ENCODE results near the gene KIF4A.

DNA sequence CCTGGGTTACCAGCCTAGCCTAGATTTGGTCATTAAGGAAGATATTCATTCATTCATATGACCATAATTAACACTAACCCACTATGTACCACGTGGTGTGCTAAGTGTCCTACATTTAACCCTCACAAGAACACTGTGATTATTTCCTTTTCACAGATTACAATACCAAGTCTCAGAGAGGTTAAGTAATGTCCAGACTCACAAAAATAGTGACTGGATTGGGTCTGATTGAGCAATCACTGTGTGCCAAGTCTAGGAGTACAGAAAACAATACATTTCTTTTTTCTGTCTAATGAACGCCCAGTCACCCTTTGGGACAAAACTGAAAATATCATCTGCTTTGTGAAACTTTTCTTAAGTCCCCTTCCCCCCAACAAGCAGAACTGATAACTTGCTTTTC is 147.1 kb downstream of the KIF4A start:
- TF ChIP-seq, protein P1, sequence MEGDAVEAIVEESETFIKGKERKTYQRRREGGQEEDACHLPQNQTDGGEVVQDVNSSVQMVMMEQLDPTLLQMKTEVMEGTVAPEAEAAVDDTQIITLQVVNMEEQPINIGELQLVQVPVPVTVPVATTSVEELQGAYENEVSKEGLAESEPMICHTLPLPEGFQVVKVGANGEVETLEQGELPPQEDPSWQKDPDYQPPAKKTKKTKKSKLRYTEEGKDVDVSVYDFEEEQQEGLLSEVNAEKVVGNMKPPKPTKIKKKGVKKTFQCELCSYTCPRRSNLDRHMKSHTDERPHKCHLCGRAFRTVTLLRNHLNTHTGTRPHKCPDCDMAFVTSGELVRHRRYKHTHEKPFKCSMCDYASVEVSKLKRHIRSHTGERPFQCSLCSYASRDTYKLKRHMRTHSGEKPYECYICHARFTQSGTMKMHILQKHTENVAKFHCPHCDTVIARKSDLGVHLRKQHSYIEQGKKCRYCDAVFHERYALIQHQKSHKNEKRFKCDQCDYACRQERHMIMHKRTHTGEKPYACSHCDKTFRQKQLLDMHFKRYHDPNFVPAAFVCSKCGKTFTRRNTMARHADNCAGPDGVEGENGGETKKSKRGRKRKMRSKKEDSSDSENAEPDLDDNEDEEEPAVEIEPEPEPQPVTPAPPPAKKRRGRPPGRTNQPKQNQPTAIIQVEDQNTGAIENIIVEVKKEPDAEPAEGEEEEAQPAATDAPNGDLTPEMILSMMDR (conservative IDR thresholded peaks at IDR 0.05; ENCODE audit: low read length), result no peak
- no peak for TF ChIP-seq EZH2phosphoT487 (IDR thresholded peaks at IDR 0.05; ENCODE audit: borderline replicate concordance, low read depth, low read length)

Measured in OCI-LY7 (cell line).